Esophagus squamous epithelium (tissue), 4 donors: ENCODE data around the gene SKA2.
"Not testable (repeated sequence)": the region's sequence is repeated elsewhere in the genome, so short reads cannot be mapped to it uniquely, and the experiment has no call there.

ENCODE experiments used
- CTCF ChIP-seq, 6 experiments: fragments of 450-650 bp in 4 of 6; fragments of 200-600 bp in 2 of 6; sonication (generic) in 2 of 6; IDR thresholded peaks; one replicate each; pipeline ENCODE4 v1.5.1; 2016 to 2019; ENCODE audit warnings: antibody characterized with exemption in 6 of 6, mild to moderate bottlenecking in 4 of 6, moderate library complexity in 4 of 6
- POLR2A ChIP-seq, 4 donors: fragments of 450-650 bp; IDR thresholded peaks; one replicate each; pipeline ENCODE4 v1.6.1; 2017; ENCODE audit warnings: antibody characterized with exemption in 4 of 4, mild to moderate bottlenecking in 4 of 4, moderate library complexity in 3 of 4

- TF ChIP-seq CTCF, POLR2A (IDR thresholded peaks at IDR 0.05): not testable (repeated sequence)
Measured at GRCh38 chr17:59179601-59180000, 24.6 kb upstream of the SKA2 start.
